Brain microvascular endothelial cell (primary cell): ENCODE measurements around the gene DYTN.

ENCODE experiments used
- DNase-seq: peaks from one replicate; pipeline ENCODE4 v3.0.0-alpha.2; 2020
- H3K27ac ChIP-seq: fragments of 250-450 bp; sonication (Bioruptor Pico); 2 replicates; pipeline ENCODE4 v1.5.1; 2020; ENCODE audit warnings: mild to moderate bottlenecking, moderate library complexity
- H3K27me3 ChIP-seq: fragments of 250-450 bp; sonication (Bioruptor Pico); replicated peaks from 2 replicates; pipeline ENCODE4 v1.5.1; 2020; ENCODE audit warnings: mild to moderate bottlenecking
- H3K36me3 ChIP-seq: fragments of 250-450 bp; sonication (Bioruptor Pico); replicated peaks from 2 replicates; pipeline ENCODE4 v1.5.1; 2020; ENCODE audit warnings: mild to moderate bottlenecking
- H3K4me3 ChIP-seq: 2 replicates; pipeline ENCODE4 v1.5.1; 2011; ENCODE audit warnings: low read depth, mild to moderate bottlenecking, control low read depth, low read length, moderate library complexity
- in situ Hi-C: cut with HindIII; loops from 2 replicates; pipeline ENCODE4 v1.10.0; 2017; ENCODE audit warnings: low sequenced_read_pairs, low pct_ligation_motif_present
- TF ChIP-seq, protein P1 (sequence below): IDR thresholded peaks from 2 replicates; pipeline ENCODE4 v1.5.1; 2011; ENCODE audit warnings: low read depth, mild to moderate bottlenecking, moderate library complexity, low read length, control low read depth, inconsistent platforms; ENCODE audit errors: missing control alignments

The DYTN gene

DNA sequence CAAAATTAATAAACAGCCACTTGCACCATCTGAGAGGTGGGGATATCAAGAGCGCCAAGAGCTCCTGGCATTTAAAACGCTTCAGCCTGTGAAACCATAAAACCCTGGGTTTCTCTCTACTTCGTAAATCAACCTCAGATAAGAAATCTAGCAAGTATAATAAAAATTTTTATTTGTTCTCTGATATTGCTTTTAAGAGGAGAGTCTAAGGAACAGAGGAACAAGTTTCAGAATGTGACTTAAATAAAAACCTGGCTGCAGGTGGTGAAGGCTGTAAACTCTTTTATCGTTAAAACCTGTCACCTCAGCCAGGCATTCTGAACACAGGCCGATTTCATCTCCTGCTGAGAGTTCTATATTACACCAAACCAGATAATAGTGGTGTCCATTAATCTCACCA is 9.9 kb downstream of the DYTN start:
- no peak overlapping the region for H3K4me3 ChIP-seq
- H3K36me3 ChIP-seq = no peaks in the 10 kb centered on the region
- TF ChIP-seq, protein P1, sequence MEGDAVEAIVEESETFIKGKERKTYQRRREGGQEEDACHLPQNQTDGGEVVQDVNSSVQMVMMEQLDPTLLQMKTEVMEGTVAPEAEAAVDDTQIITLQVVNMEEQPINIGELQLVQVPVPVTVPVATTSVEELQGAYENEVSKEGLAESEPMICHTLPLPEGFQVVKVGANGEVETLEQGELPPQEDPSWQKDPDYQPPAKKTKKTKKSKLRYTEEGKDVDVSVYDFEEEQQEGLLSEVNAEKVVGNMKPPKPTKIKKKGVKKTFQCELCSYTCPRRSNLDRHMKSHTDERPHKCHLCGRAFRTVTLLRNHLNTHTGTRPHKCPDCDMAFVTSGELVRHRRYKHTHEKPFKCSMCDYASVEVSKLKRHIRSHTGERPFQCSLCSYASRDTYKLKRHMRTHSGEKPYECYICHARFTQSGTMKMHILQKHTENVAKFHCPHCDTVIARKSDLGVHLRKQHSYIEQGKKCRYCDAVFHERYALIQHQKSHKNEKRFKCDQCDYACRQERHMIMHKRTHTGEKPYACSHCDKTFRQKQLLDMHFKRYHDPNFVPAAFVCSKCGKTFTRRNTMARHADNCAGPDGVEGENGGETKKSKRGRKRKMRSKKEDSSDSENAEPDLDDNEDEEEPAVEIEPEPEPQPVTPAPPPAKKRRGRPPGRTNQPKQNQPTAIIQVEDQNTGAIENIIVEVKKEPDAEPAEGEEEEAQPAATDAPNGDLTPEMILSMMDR = no peak
- in situ Hi-C loops = no loop called here
- H3K27me3 ChIP-seq = no peaks in the 10 kb centered on the region
- H3K27ac ChIP-seq = no peak overlapping the region
- DNase-seq = no peak

DNA sequence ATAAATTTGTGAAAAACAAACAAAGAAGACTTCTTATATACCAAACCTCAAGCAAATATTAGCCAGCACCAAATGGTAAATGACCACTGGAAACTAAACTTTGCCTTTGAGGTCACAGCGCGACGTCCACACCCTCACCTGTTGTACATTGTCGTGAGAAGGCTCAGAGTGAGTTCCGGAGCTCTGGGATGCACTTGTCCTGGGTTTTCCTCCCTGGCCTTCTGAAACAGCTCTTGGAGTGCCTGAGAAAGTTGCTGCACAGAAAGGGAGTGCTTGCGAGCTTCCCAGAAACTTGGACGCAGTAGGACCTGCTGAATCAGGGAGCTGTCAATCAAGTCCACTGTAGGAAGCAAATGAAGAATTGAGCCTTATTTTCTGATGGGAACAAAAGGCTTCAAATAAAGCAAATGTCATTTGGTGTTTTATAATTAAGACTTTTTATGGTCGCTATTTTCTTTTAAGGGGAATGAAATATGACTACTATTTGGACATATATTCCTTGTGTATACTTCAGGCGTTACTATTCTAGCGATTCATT is 11.0 kb downstream of the DYTN start:
- H3K36me3 ChIP-seq = no peaks in the 10 kb centered on the region
- H3K27me3 ChIP-seq = no peaks in the 10 kb centered on the region
- no peak for DNase-seq
- TF ChIP-seq, protein P1 = no peak
- no peak overlapping the region for H3K27ac ChIP-seq
- in situ Hi-C loops = no loop called here
- no peak overlapping the region for H3K4me3 ChIP-seq

DNA sequence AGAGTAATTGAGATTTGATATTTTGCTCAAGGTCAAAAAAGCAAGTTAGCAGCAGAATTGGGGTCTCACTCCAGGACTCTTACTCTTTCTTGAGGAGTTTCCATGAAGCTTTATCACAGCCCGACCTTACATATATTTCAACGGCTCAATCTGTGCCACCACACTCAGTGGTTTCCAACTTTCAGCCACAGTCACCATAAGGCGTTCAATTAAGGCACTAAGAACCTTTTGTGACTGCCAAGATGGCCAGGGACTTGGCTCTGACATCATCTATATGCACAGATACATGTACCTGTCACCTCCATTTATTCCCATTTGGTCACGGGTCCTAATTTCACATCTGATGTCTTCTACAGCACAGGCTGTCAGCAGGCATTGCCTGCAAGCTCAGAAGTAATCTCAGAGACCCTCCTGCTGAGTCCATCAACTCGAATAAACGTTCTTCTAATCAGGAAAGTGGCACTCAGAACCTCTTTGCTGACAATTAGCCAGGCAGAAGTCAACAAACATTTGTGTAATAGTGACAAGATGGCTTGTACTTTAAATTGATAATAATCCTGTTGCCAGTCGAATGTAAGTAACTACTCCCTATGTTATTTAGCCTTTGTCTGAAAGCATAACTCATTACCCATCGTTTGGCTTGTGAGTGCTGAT is 16.1 kb downstream of the DYTN start:
- TF ChIP-seq, protein P1 = no peak
- Histone ChIP-seq H3K4me3 (no peak overlapping the region), H3K27me3 (no peaks in the 10 kb centered on the region), H3K27ac (no peak overlapping the region), H3K36me3 (no peaks in the 10 kb centered on the region)
- in situ Hi-C loops = no loop called here
- no peak for DNase-seq

DNA sequence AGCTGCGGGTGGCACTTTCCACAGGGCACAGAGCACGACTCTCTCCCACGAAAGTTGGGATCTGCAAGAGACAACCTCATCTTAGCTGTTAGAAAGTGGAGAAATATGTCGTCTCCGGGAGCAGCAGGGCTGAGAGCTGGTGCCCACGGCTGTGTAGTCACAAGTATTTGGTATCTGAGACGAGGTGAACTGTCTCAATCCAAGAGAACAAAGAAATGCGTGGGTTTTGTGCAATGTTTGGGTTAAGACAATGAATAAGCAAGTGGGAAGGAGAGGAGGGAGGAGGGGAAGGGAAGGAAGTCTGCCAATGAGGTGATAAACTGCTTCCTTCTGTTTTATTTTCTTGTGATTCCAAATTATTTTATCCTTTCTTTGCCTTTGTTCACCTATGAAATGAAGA is 18.0 kb downstream of the DYTN start:
- TF ChIP-seq, protein P1 = no peak
- Histone ChIP-seq H3K4me3 (no peak overlapping the region), H3K27ac (no peak overlapping the region), H3K27me3 (no peaks in the 10 kb centered on the region), H3K36me3 (no peaks in the 10 kb centered on the region)
- in situ Hi-C loops = no loop called here
- no peak for DNase-seq

DNA sequence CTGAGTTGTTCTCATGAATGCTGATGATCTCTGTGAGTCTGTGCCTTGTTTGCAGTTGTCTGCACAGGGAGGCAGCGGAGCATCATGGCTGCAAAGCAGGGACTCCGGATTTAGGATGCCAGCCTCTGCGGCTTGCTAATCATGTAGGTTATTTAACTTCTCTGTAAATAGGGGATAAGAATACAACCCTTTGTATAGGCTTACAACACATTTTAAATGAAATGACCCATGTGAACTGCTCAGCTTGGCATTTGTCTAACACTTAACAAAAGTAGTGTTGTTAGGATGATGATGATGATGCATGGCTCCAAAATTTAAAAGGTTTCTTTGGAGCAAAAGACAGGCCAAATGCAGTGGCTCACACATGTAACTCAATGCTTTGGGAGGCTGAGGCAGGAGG is 19.4 kb downstream of the DYTN start:
- Histone ChIP-seq H3K27me3 (no peaks in the 10 kb centered on the region), H3K4me3 (no peak overlapping the region), H3K36me3 (no peaks in the 10 kb centered on the region), H3K27ac (no peak overlapping the region)
- TF ChIP-seq, protein P1 = no peak
- DNase-seq = no peak
- in situ Hi-C loops = no loop called here

DNA sequence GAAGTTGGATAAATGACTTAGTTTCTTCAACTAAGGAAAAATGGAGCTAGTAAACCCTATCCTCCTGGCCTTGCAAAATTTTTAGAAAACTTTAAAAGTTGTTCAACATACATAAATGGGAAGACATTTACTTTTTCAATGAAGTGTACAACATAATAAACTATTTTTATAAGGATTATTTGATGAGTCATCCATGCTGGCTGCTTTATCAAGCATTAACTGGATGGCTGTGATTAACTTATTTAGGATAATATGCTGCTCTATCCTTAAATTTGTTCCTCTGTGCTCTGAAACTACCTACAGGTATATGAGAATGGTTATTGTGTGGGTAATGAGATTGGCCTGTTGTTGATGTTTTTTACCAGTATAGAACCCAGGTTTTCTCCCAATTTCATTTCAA is 21.3 kb downstream of the DYTN start:
- H3K27ac ChIP-seq = no peak overlapping the region
- H3K4me3 ChIP-seq = no peak overlapping the region
- DNase-seq = no peak
- no peaks in the 10 kb centered on the region for H3K36me3 ChIP-seq
- in situ Hi-C loops = no loop called here
- TF ChIP-seq, protein P1 = no peak
- H3K27me3 ChIP-seq = no peaks in the 10 kb centered on the region
